Kidney (tissue), 14 donors: Measurements from ENCODE around the gene LARGE2. TPM values are rescaled to one million over a fixed set of nuclear protein-coding genes. Genes with fewer than 3 reads are reported as not detected.

Source experiments
- DNase-seq, 5 donors: peaks; one replicate each; pipeline ENCODE4 v3.0.0-alpha.2; 2013 to 2020
- FAIRE-seq: peaks from 2 replicates; lab custom pipeline; 2012; peaks lifted over from hg19 to GRCh38; lab: Jason Lieb, UNC
- H3K27ac ChIP-seq, 2 donors: one replicate each; pipeline ENCODE4 v1.7.0; 2013; ENCODE audit warnings: low read depth in 2 of 2, low read length in 2 of 2, inconsistent platforms in 1 of 2
- H3K27me3 ChIP-seq: one replicate; pipeline ENCODE4 v1.7.1; 2013; ENCODE audit warnings: low read length, inconsistent platforms; ENCODE audit not compliant: control insufficient read depth, insufficient read depth
- H3K36me3 ChIP-seq, 3 donors: one replicate each; pipeline versions ENCODE4 v1.7.0 to v1.7.1; 2013; ENCODE audit warnings: low read length in 3 of 3, control low read depth in 1 of 3, inconsistent platforms in 1 of 3; ENCODE audit not compliant: insufficient read depth in 3 of 3, control insufficient read depth in 2 of 3
- H3K4me1 ChIP-seq, 3 donors: one replicate each; pipeline versions ENCODE4 v1.7.0 to v1.7.1; 2013; ENCODE audit warnings: low read length in 3 of 3, inconsistent platforms in 1 of 3, low read depth in 1 of 3; ENCODE audit not compliant: control insufficient read depth in 2 of 3, insufficient read depth in 2 of 3
- H3K4me3 ChIP-seq, 3 donors: one replicate each; pipeline versions ENCODE4 v1.7.0 to v1.8.1; 2013; ENCODE audit warnings: low read length in 3 of 3, control low read depth in 1 of 3, inconsistent platforms in 1 of 3
- H3K9ac ChIP-seq, 3 donors: one replicate each; pipeline versions ENCODE4 v1.7.0 to v1.7.1; 2013; ENCODE audit warnings: low read length in 3 of 3, control low read depth in 1 of 3, inconsistent platforms in 1 of 3
- H3K9me3 ChIP-seq, 3 donors: one replicate each; pipeline versions ENCODE4 v1.7.0 to v1.7.1; 2013; ENCODE audit warnings: low read length in 3 of 3, control low read depth in 1 of 3, inconsistent platforms in 1 of 3; ENCODE audit not compliant: control insufficient read depth in 2 of 3, insufficient read depth in 1 of 3
- intact Hi-C: fragments of 100-400 bp; cut with DNase I; formaldehyde crosslinking; loops from one replicate; pipeline ENCODE4 v1.11.1; 2022
- polyA plus RNA-seq: library from polyadenylated mRNA; stranded (reverse); fragments of 350-450 nt; fragmentation: Illumina TruSeq; extraction: RNeasy Lipid Tissue Mini Kit (QIAGEN cat#74804); gene quantifications from one replicate; pipeline ENCODE4 v1.2.3, GENCODE V29; 2014; ENCODE audit warnings: low read depth, low replicate concordance; ENCODE audit not compliant: insufficient read depth
- total RNA-seq: library from RNA; stranded (reverse); fragmentation: NEBNext Ultra II Directional; extraction: Animal tissue kit (Norgen Biotek cat#: 25700); gene quantifications from one replicate; pipeline ENCODE4 v1.2.1, GENCODE V29; 2021
- TF ChIP-seq, protein P1 (sequence below): IDR thresholded peaks from 3 replicates; pipeline ENCODE4 v1.5.1; 2012; ENCODE audit warnings: mild to moderate bottlenecking, moderate library complexity, borderline replicate concordance; ENCODE audit not compliant: insufficient read depth; ENCODE audit errors: extremely low read depth
- donor health status: control.
- donor health status: control.
- donor health status: control.
- donor health status: control.
- donor health status: control.
- donor health status: DM: yes; HTN: yes; CAD: no.
- donor health status: Normal renal cell carcinoma (clear cell type).

LARGE2 gene
- total and polyA plus RNA-seq, 2 donors from 2014 or later: 13.1 to 29.8 TPM

DNA sequence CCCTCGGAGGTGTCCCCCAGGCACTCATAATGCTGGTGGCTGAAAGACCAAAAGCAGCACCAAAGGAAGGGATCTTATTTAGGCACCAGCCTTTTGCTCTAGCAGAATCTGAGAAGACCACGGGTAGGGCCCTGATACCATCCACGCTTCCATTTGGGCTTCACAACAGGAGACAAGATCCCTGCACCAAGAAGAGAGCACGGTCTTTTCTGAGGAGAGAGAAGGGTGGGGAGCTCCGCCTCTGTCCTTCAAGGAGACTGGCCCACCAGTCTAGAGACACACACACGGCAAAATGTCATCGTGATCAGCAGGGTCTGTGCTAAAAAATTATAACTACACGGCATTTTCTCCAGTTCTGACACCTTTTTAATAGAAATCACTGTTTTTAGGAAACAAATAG is 9.8 kb downstream of the LARGE2 start:
- DNase-seq: no peak
- Histone ChIP-seq H3K9ac (no peak overlapping the region), H3K4me3 (no peak overlapping the region), H3K27me3 (no peaks in the 10 kb centered on the region), H3K27ac (no peak overlapping the region), H3K4me1 (peaks cover 0 to 18% (median 10%) of the 10 kb centered on the region in 3 donors), H3K9me3 (no peaks in the 10 kb centered on the region), H3K36me3 (peaks cover 3 to 18% (median 10%) of the 10 kb centered on the region in 3 donors)
- intact Hi-C loops: no loop called here
- TF ChIP-seq, protein P1, sequence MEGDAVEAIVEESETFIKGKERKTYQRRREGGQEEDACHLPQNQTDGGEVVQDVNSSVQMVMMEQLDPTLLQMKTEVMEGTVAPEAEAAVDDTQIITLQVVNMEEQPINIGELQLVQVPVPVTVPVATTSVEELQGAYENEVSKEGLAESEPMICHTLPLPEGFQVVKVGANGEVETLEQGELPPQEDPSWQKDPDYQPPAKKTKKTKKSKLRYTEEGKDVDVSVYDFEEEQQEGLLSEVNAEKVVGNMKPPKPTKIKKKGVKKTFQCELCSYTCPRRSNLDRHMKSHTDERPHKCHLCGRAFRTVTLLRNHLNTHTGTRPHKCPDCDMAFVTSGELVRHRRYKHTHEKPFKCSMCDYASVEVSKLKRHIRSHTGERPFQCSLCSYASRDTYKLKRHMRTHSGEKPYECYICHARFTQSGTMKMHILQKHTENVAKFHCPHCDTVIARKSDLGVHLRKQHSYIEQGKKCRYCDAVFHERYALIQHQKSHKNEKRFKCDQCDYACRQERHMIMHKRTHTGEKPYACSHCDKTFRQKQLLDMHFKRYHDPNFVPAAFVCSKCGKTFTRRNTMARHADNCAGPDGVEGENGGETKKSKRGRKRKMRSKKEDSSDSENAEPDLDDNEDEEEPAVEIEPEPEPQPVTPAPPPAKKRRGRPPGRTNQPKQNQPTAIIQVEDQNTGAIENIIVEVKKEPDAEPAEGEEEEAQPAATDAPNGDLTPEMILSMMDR: no peak
- FAIRE-seq: no peak

DNA sequence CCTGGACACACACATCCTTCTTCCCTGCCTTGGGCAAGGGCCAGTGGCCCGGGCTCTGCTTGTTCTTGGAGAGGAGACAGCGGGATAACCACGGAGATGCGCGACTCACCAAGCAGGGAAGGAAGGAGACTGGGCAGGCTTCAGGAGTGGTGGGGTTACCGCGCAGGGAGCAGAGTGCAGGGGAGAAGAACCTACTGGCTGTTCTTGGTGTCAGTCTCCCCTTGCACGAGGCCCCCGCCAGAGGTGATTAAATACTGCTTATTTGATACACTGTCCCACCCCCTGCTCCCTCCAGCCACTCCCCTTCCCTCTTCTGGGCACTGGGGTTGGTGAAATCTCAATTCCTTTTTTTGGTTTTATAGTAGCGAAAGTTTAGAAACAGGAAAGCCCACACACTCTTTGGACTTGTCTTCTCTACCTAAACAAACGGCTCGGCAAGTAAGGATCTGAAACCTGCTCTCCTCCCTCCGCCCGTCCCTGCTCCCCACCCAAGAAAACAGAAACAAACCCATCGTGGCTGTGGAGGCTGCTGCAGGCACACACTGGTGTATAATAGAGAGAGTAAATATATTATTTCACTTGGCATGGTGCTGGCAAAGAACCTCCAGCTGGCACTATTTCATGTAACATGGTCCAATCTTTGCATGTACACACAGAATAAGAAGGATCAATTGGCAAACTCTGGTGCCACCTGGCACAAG is 10.8 kb downstream of the LARGE2 start:
- Histone ChIP-seq H3K36me3 (peaks cover 3 to 22% (median 10%) of the 10 kb centered on the region in 3 donors), H3K9ac (no peak overlapping the region), H3K4me3 (no peak overlapping the region), H3K27me3 (no peaks in the 10 kb centered on the region), H3K9me3 (no peaks in the 10 kb centered on the region), H3K4me1 (peaks cover 0 to 18% (median 10%) of the 10 kb centered on the region in 3 donors), H3K27ac (no peak overlapping the region)
- FAIRE-seq (no peak), DNase-seq (no peak)
- TF ChIP-seq, protein P1: no peak
- intact Hi-C loops: no loop called here

DNA sequence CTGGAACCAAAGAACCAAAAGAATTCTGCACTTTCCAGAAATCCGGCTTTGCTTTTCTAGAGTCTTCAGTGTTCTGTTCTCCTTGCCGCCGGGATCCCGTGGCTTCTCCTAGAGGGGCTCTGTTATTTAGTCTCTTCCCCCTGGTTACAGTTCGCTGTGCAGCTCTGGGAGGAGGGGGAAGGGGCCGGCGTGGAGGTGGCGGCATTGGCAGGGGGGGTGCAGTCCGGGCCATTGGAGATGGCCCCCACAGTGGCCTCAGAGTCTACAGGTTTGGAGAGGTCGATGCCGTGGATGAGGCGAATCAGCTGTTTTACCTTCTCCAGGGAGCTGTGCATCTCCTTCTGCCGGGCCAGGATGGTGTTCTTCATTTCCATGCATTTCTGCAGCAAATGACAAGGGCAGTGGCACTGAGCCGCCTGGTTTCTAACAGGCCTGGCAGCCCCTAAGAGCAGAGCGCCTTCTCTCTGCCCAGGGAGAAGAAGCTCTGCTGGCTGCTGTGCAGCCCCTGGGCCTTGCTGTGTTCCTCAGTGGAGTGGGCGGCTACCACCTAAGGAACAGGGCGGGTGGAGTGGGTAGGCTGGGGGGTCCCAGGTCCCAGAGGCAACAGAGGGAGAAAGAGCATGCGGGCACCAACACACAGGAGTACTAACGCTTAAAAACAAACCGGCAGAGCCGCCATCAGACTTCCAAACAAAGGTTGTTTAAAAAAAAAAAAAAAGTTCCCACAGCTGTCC is 11.6 kb downstream of the LARGE2 start:
- no peak overlapping the region for H3K27ac ChIP-seq
- H3K9ac ChIP-seq: no peak overlapping the region
- DNase-seq: no peak
- no peak for FAIRE-seq
- H3K4me3 ChIP-seq: no peak overlapping the region
- H3K4me1 ChIP-seq: peaks cover 0 to 18% (median 10%) of the 10 kb centered on the region in 3 donors
- H3K27me3 ChIP-seq: no peaks in the 10 kb centered on the region
- peaks cover 3 to 22% (median 10%) of the 10 kb centered on the region in 3 donors for H3K36me3 ChIP-seq
- intact Hi-C loops: no loop called here
- H3K9me3 ChIP-seq: no peaks in the 10 kb centered on the region
- TF ChIP-seq, protein P1: no peak
